ENCODE data around the gene KLHL2.
"Not testable (repeated sequence)": the region's sequence is repeated elsewhere in the genome, so short reads cannot be mapped to it uniquely, and the experiment has no call there.

DNA sequence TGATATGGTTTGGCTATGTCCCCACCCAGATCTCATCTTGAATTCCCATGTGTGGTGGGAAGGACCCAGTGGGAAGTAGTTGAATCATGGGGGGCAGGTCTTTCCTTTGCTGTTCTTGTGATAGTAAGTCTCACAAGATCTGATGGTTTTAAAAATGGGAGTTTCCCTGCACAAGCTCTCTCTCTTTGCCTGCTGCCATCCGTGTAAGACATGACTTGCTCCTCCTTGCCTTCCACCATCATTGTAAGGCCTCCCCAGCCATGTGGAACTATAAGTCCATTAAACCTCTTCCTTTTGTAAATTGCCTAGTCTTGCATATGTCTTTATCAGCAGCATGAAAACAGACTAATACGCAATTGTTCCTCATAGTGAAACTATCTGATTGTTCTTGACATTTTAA is 66.1 kb downstream of the KLHL2 start:
- TF ChIP-seq CTCF (conservative IDR thresholded peaks at IDR 0.05; ENCODE audit: low read depth, low read length); EZH2 (IDR thresholded peaks at IDR 0.05; ENCODE audit: borderline replicate concordance, low read depth, low read length, poor library complexity, severe bottlenecking): not testable (repeated sequence)
